SK-N-SH (cell line): ENCODE results near the gene C16orf78. TPM values are rescaled to one million over a fixed set of nuclear protein-coding genes. Genes with fewer than 3 reads are reported as not detected.

ENCODE experiments used
- CTCF ChIA-PET: fragments of 300-600, 350-600 bp; formaldehyde crosslinking; extraction: SDS; loops from one replicate; lab custom pipeline; 2021; lab: Yijun Ruan, JAX
- POLR2A ChIA-PET: fragments of 350-600 bp; sonication (Branson Sonifier 250); formaldehyde crosslinking; extraction: SDS; loops from one replicate; lab custom pipeline; 2020; ENCODE audit warnings: antibody characterized with exemption, inconsistent platforms; lab: Yijun Ruan, JAX
- DNase-seq: peaks from one replicate; pipeline ENCODE4 v3.0.0; 2012
- H2AFZ ChIP-seq: fragments of 200-600 bp; sonication (generic); 2 replicates; pipeline ENCODE4 v1.8.1; 2016; ENCODE audit warnings: antibody characterized with exemption, mild to moderate bottlenecking, low read depth
- H3F3A ChIP-seq: fragments of 200-600 bp; sonication (generic); replicated peaks from 2 replicates; pipeline ENCODE3; 2016; ENCODE audit warnings: antibody characterized with exemption, mild to moderate bottlenecking; ENCODE audit not compliant: insufficient read depth
- H3K27ac ChIP-seq, 2 experiments: fragments of 200-500 bp in 1 of 2; fragments of 200-600 bp in 1 of 2; sonication (Bioruptor generic) in 1 of 2; sonication (generic), shearing (Covaris generic) in 1 of 2; 2 replicates each; pipeline versions ENCODE4 v1.5.1 to v1.6.1; 2014 to 2016; ENCODE audit warnings: low read depth in 2 of 2, inconsistent platforms in 1 of 2, low read length in 1 of 2, mild to moderate bottlenecking in 1 of 2, mixed read lengths in 1 of 2
- H3K27me3 ChIP-seq: fragments of 200-600 bp; sonication (generic), shearing (Covaris generic); 2 replicates; pipeline ENCODE4 v1.6.1; 2016; ENCODE audit warnings: mixed run types; ENCODE audit not compliant: insufficient read depth
- H3K36me3 ChIP-seq, 2 experiments: fragments of 200-500 bp in 1 of 2; fragments of 200-600 bp in 1 of 2; sonication (Bioruptor generic) in 1 of 2; sonication (generic) in 1 of 2; replicated peaks in 1 of 2; 2 replicates each; pipeline versions ENCODE3 to v1.5.1; 2014 to 2016; ENCODE audit warnings: low read length in 1 of 2, mild to moderate bottlenecking in 1 of 2; ENCODE audit not compliant: insufficient read depth in 2 of 2, control insufficient read depth in 1 of 2
- H3K4me1 ChIP-seq, 2 experiments: fragments of 200-500 bp in 1 of 2; fragments of 200-600 bp in 1 of 2; sonication (Bioruptor generic) in 1 of 2; sonication (generic), shearing (Covaris generic) in 1 of 2; 2 replicates each; pipeline versions ENCODE4 v1.5.1 to v1.6.1; 2014 to 2016; ENCODE audit warnings: low read depth in 1 of 2, low read length in 1 of 2, mixed run types in 1 of 2; ENCODE audit not compliant: insufficient read depth in 2 of 2, control insufficient read depth in 1 of 2
- H3K4me2 ChIP-seq: fragments of 200-600 bp; sonication (generic), shearing (Covaris generic); 2 replicates; pipeline ENCODE4 v1.6.1; 2017; ENCODE audit warnings: mixed run types
- H3K4me3 ChIP-seq, 2 experiments: fragments of 200-500 bp in 1 of 2; fragments of 200-600 bp in 1 of 2; sonication (Bioruptor generic) in 1 of 2; sonication (generic), shearing (Covaris generic) in 1 of 2; 2 replicates each; pipeline versions ENCODE4 v1.5.1 to v1.8.1; 2014 to 2016; ENCODE audit warnings: low read depth in 2 of 2, inconsistent platforms in 1 of 2, low read length in 1 of 2, mild to moderate bottlenecking in 1 of 2, mixed read lengths in 1 of 2, moderate library complexity in 1 of 2
- H3K79me2 ChIP-seq: fragments of 200-600 bp; sonication (generic); 2 replicates; pipeline ENCODE4 v1.8.1; 2017; ENCODE audit warnings: mild to moderate bottlenecking; ENCODE audit not compliant: insufficient read depth
- H3K9ac ChIP-seq: fragments of 200-600 bp; sonication (generic); 2 replicates; pipeline ENCODE4 v1.6.1; 2017; ENCODE audit warnings: mixed run types
- H3K9me2 ChIP-seq: fragments of 200-600 bp; sonication (generic); 2 replicates; pipeline ENCODE4 v1.6.1; 2017; ENCODE audit warnings: mixed run types
- H3K9me3 ChIP-seq: fragments of 200-600 bp; sonication (generic); 2 replicates; pipeline ENCODE4 v1.6.1; 2017; ENCODE audit warnings: mixed run types, mild to moderate bottlenecking, moderate library complexity
- H4K20me1 ChIP-seq: fragments of 200-600 bp; sonication (generic); 2 replicates; pipeline ENCODE4 v1.6.1; 2017; ENCODE audit warnings: mild to moderate bottlenecking, mixed run types; ENCODE audit not compliant: insufficient read depth
- CHD2 ChIP-seq: fragments of 150-350 bp; IDR thresholded peaks from 2 replicates; pipeline ENCODE4 v1.6.1; 2018; ENCODE audit warnings: low read length; ENCODE audit not compliant: partially characterized antibody
- CTCF ChIP-seq: fragments of 200-600 bp; sonication (generic); IDR thresholded peaks from 2 replicates; pipeline ENCODE4 v1.6.1; 2017; ENCODE audit warnings: antibody characterized with exemption, mild to moderate bottlenecking, moderate library complexity
- ELF1 ChIP-seq: IDR thresholded peaks from 2 replicates; pipeline ENCODE4 v1.4.0; 2012
- EP300 ChIP-seq, 2 experiments: IDR thresholded peaks; 2 replicates each; pipeline versions ENCODE4 v1.4.0 to v1.6.1; 2012; ENCODE audit warnings: borderline replicate concordance in 1 of 2, low read depth in 1 of 2, low read length in 1 of 2
- FOSL2 ChIP-seq: IDR thresholded peaks from 2 replicates; pipeline ENCODE4 v1.4.0; 2012; ENCODE audit warnings: low read depth, mild to moderate bottlenecking, moderate library complexity, borderline replicate concordance
- FOXJ3 ChIP-seq: sonication (generic); formaldehyde crosslinking; IDR thresholded peaks from 2 replicates; pipeline ENCODE4 v1.5.1; 2020; ENCODE audit warnings: mild to moderate bottlenecking, missing genetic modification reagents
- GATA2 ChIP-seq: sonication (generic); formaldehyde crosslinking; IDR thresholded peaks from 2 replicates; pipeline ENCODE4 v1.5.0; 2020; ENCODE audit warnings: mild to moderate bottlenecking, missing genetic modification reagents
- JUND ChIP-seq: IDR thresholded peaks from 2 replicates; pipeline ENCODE4 v1.4.0; 2012
- MEF2A ChIP-seq: IDR thresholded peaks from 2 replicates; pipeline ENCODE4 v1.4.0; 2012; ENCODE audit warnings: low read depth, borderline replicate concordance
- RAD21 ChIP-seq: IDR thresholded peaks from 2 replicates; pipeline ENCODE4 v1.6.1; 2012; ENCODE audit warnings: mild to moderate bottlenecking, low read length
- RCOR1 ChIP-seq: fragments of 150-350 bp; IDR thresholded peaks from 2 replicates; pipeline ENCODE4 v1.6.1; 2017; ENCODE audit warnings: antibody characterized with exemption, low read length
- RFX5 ChIP-seq: IDR thresholded peaks from 2 replicates; pipeline ENCODE4 v1.6.1; 2012; ENCODE audit warnings: mild to moderate bottlenecking, improper control_type of control experiment, low read length
- SMC3 ChIP-seq: IDR thresholded peaks from 2 replicates; pipeline ENCODE4 v1.6.1; 2012; ENCODE audit warnings: low read depth, low read length, improper control_type of control experiment
- TAF1 ChIP-seq: IDR thresholded peaks from 2 replicates; pipeline ENCODE4 v1.6.1; 2012; ENCODE audit warnings: low read depth, mild to moderate bottlenecking, low read length, moderate library complexity, borderline replicate concordance
- YY1 ChIP-seq: IDR thresholded peaks from 2 replicates; pipeline ENCODE4 v1.4.0; 2012; ENCODE audit warnings: low read depth, mild to moderate bottlenecking
- WGBS: methylation state at CpG from one replicate; pipeline ENCODE4 v1.1.6; 2017; ENCODE audit warnings: low lambda C conversion rate; 5-methylcytosine and 5-hydroxymethylcytosine counted together
- polyA plus RNA-seq, 3 experiments: library from polyadenylated mRNA; depleted of rRNA; stranded (reverse); fragments of >200 nt; gene quantifications; 2 replicates each; pipeline ENCODE4 v1.2.3, GENCODE V29; 2012
- TF ChIP-seq, protein P1 (sequence below): IDR thresholded peaks from 2 replicates; pipeline ENCODE4 v1.4.0; 2012; ENCODE audit warnings: low read depth, borderline replicate concordance
- TF ChIP-seq, protein P2 (sequence below): fragments of 150-350 bp; IDR thresholded peaks from 2 replicates; pipeline ENCODE4 v1.6.1; 2017; ENCODE audit warnings: antibody characterized with exemption, low read length, low read depth, borderline replicate concordance

C16orf78 gene
- polyA plus RNA-seq, 1 of the 3 experiments (the other 2 are of a cell fraction): not detected

- H3F3A ChIP-seq: no peaks in the 10 kb centered on the region
- H3K4me3 ChIP-seq: no peak overlapping the region
- no peaks in the 10 kb centered on the region for H4K20me1 ChIP-seq
- no peaks in the 10 kb centered on the region for H3K9me3 ChIP-seq
- peaks cover 0 to 3% of the 10 kb centered on the region in 2 experiments; a peak in 1 of 4 replicates for H3K4me1 ChIP-seq
- H3K27ac ChIP-seq: no peak overlapping the region
- CTCF ChIA-PET: interaction anchor here (0.5 to 3.8 kb wide), 7 partner anchors 9 to 517 kb away, joined by 3 to 22 read pairs (median 3); no protein-coding TSS in a partner anchor
- POLR2A ChIA-PET: no interaction called here
- H3K9me2 ChIP-seq: no peaks in the 10 kb centered on the region
- TF ChIP-seq ELF1: no peak
- TF ChIP-seq RAD21: no peak
- no peak for TF ChIP-seq MEF2A
- TF ChIP-seq CTCF: no peak
- TF ChIP-seq GATA2 (CRISPR knock-in tag): no peak
- no peak for TF ChIP-seq TAF1
- TF ChIP-seq SMC3: no peak
- TF ChIP-seq, protein P1, sequence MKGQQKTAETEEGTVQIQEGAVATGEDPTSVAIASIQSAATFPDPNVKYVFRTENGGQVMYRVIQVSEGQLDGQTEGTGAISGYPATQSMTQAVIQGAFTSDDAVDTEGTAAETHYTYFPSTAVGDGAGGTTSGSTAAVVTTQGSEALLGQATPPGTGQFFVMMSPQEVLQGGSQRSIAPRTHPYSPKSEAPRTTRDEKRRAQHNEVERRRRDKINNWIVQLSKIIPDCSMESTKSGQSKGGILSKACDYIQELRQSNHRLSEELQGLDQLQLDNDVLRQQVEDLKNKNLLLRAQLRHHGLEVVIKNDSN: no peak
- no peak for TF ChIP-seq CHD2
- H3K4me2 ChIP-seq: no peak overlapping the region
- H3K79me2 ChIP-seq: no peaks in the 10 kb centered on the region
- H2AFZ ChIP-seq: no peak overlapping the region
- no peak for DNase-seq
- no peak overlapping the region for H3K9ac ChIP-seq
- 62% methylated on average over 4 of the region's 4 CpGs for WGBS
- no peaks in the 10 kb centered on the region for H3K27me3 ChIP-seq
- H3K36me3 ChIP-seq: no peaks in the 10 kb centered on the region
Measured at GRCh38 chr16:49405123-49405522, 31.5 kb downstream of the C16orf78 start.

DNA sequence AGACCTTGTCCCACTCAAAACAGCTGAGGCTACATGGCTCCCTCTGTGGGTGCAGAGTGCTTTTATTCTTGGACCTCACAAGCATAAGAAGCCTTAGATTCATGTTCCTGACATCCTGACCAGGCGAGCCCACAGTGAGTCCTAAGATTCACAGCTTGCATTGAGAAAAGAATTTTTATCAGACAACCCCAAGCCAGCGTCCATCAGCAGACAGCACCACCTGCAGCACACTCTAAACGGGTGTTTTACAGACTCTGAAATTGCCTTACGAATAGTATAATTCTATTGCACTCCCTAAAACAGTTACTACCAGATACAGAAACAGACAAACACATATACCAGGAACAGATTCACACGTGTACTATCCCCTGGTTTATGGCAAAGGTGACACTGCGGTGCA is 31.9 kb downstream of the C16orf78 start:
- POLR2A ChIA-PET: no interaction called here
- no peaks in the 10 kb centered on the region for H3K79me2 ChIP-seq
- H3K27ac ChIP-seq: no peak overlapping the region
- H3K36me3 ChIP-seq: no peaks in the 10 kb centered on the region
- CTCF ChIA-PET: interaction anchor here (0.5 to 3.8 kb wide), 8 partner anchors 9 to 517 kb away, joined by 3 to 22 read pairs (median 3); no protein-coding TSS in a partner anchor
- no peaks in the 10 kb centered on the region for H3K27me3 ChIP-seq
- no peak for TF ChIP-seq CTCF
- TF ChIP-seq, protein P2, sequence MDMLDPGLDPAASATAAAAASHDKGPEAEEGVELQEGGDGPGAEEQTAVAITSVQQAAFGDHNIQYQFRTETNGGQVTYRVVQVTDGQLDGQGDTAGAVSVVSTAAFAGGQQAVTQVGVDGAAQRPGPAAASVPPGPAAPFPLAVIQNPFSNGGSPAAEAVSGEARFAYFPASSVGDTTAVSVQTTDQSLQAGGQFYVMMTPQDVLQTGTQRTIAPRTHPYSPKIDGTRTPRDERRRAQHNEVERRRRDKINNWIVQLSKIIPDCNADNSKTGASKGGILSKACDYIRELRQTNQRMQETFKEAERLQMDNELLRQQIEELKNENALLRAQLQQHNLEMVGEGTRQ: no peak
- no peak for TF ChIP-seq CHD2
- TF ChIP-seq FOSL2: no peak
- TF ChIP-seq EP300 (IDR thresholded peaks at IDR 0.05; ENCODE audit: borderline replicate concordance in 1 of 2, low read depth in 1 of 2, low read length in 1 of 2): no peak
- TF ChIP-seq YY1: no peak
- no peak for TF ChIP-seq RCOR1
- TF ChIP-seq JUND: no peak
- no peak for TF ChIP-seq RFX5
- no peak for TF ChIP-seq FOXJ3
- H3K9ac ChIP-seq: no peak overlapping the region
- no peaks in the 10 kb centered on the region for H3K9me2 ChIP-seq
- H4K20me1 ChIP-seq: no peaks in the 10 kb centered on the region
- DNase-seq: no peak
- peaks cover 0 to 3% of the 10 kb centered on the region in 2 experiments; a peak in 1 of 4 replicates for H3K4me1 ChIP-seq
- no peaks in the 10 kb centered on the region for H3F3A ChIP-seq
- no peak overlapping the region for H3K4me3 ChIP-seq
- H3K9me3 ChIP-seq: no peaks in the 10 kb centered on the region
- 12% methylated on average over 6 of the region's 6 CpGs for WGBS
- no peak overlapping the region for H2AFZ ChIP-seq
- H3K4me2 ChIP-seq: no peak overlapping the region
